8988T (cell line): Measurements from ENCODE around the gene FOXJ3.

ENCODE experiments used
- DNase-seq: peaks from one replicate; pipeline ENCODE4 v3.0.0; 2011

Gene FOXJ3

DNA sequence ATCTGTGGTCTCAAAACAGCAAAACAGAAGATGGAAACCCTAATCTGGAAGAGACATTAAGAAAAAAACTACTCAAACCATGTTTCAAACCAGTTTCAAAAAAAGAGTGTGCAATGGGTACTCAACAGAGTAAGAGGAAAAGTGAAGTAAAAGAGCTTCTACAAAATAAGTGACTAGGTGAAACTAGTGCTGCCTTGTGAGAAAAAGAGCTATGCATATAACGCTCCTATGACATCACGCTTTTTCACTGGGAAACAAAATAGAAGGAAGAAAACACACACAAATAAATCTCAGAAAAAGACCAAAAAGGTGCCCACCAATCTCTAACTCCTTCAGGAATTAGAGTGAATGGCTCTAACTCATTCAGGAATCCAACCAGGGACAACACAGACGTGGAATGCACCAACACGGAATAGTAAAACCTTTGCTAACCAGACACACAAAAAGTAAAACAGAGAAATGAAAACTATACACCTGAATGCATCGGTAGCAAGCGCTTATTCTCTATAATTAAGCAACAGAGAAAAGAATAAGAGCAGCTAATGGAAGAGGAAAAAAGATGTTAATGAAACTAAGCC lies 1.3 kb downstream of the FOXJ3 start:
- no peak for DNase-seq

GRCh38 chr1:42332877-42333276 lies 2.2 kb downstream of the FOXJ3 start:
- DNase-seq: no peak

DNA sequence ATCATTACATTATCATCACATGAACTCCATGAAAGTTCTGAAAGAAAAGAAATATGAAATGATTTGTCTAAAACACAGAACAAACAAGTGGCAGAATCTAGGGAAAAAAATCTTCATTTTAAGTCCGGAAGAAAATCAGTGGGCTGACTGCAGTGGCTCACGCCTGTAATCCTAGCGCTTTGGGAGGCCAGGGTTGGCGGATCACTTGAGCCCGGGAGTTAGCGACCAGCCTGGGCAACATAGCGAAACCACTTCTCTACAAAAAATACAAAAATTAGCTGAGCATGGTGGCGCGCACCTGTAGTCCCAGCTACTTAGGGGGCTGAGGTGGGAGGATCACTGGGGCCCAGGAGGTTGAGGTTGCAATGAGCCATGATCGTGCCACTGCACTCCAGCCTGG lies 4.8 kb downstream of the FOXJ3 start:
- no peak for DNase-seq

DNA sequence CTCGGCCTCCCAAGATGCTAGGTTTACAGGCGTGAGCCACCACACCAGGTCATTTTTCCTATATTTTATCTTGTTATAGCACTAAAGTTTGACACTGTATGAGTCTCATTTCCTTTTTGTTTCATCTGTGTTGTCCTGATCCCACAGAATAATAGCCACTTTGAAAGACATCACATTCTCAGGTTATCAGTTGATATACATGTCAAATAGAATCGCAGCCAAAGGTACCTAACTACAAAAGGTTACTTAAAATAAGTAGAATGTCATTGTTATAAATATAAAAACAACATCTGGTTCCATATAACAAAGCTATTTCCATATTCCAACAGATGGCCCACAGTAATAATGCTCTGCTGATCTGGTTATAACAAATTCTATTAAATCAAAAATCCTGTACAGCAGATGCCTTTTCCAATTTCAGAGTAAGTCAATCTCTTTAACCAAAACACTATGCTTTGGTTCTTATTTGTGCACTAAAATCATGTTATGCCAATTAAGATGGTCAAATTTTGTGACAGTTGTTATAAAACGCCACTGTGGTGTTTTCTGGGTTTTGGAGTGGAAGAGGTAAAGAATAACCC lies 6.0 kb downstream of the FOXJ3 start:
- DNase-seq: no peak

GRCh38 chr1:42328047-42328625 lies 6.9 kb downstream of the FOXJ3 start:
- DNase-seq: no peak

GRCh38 chr1:42325014-42325402 lies 10.0 kb downstream of the FOXJ3 start:
- DNase-seq: no peak

DNA sequence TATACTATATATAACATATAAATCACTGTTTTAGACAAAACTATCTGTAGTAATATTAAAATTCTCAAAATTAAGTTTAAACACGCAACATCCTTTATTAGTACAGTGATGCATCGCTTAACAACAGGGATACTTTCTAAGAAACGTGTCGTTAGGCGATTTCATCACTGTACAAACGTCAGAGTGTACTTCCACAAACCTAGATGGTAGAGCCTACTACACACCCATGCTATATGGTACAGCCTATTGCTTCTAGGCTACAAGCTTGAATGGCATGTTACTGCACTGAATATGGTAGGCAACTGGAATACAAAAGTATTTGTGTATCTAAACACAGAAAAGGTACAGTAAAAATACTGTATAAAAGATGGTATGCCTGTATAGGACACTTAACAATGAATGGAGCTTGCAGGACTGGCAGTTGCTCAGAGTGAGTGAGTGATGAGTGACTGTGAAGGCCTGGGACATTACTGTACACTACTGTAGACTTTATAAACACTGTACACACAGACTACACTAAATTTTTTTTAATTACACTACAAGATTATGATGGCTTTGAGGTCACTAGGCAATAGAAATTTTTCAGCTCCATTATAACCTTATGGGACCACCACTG lies 10.5 kb downstream of the FOXJ3 start:
- DNase-seq: no peak

- DNase-seq: no peak
Measured at GRCh38 chr1:42323551-42323950, 11.5 kb downstream of the FOXJ3 start.

DNA sequence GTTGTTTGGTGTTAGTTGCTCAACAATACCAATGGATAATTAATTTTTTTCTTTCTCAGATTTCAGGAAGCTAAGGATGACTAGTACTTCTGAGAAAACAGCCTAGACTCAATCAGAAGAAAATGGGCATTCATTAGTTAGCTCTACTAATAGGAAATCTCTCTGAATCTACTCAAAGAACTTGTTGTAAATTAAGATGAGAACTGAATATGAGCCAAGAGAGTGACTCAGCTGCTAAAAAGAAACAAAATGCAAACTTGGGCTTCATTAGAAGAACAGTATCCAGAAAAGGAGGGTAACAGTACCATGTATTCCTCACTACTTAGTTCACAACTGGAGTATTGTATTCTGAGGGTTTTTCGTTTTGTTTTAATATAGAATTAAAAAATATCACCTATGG lies 12.5 kb downstream of the FOXJ3 start:
- no peak for DNase-seq

GRCh38 chr1:42321731-42322130 lies 13.3 kb downstream of the FOXJ3 start:
- no peak for DNase-seq

- DNase-seq: no peak
Measured at GRCh38 chr1:42320708-42321107, 14.3 kb downstream of the FOXJ3 start.

DNA sequence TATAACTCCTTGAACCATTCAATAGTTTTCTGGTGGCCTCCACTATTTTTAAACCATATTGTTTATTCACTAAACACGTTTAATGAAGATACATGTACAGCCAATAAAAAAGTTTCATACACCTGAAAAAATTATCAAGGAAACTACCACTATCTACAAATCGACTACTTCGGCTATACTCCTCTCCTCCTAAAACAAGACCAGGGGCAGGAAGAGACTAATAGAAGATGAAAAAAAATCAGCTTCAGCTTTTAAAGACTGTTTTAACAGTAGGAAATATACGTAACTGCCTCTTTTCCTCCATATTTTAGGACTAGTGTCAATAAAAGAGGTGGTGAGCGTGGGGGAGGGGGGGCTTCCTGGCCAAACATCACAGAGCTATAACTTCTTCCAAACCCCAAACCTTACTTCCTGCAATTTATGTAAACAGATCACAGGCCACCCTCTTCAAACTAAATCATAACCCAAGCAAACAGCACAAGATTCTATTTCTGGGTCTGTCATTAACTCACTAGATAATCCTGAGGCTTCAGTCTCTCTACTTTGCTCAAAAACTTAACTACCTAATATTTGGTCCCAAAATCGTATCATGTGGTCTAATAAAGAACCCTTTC lies 15.1 kb downstream of the FOXJ3 start:
- no peak for DNase-seq

DNA sequence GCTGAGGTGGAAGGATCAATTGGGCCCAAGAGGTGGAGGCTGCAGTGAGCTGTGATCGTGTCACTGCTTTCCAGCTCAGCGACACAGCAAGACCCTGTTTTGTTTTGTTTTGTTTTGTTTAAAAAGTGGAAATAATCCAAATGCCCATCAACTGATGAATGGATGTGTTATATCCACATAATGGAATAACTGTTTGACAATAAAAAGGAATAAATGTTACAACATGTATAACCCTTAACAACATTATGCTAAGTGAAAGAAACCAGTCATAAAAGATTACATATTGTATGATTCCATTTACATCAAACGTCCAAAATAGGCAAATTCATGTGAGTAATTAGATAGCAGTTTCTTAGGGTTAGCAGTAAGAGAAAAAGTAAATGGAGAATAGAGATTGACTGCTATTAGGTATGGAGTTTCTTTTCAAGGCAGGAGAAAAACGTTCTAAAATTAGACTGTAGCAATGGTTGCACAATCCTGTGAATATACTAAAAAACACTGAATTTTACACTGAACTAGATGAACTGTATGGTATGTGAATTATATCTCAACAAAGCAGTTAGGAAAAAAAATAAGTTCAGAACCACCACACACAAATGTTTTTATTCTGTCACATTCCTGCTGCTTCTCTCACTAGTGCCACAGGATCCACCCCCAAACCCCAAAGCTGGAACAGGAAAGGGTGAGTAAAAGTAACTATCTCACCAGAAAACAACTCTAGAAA lies 15.7 kb downstream of the FOXJ3 start:
- no peak for DNase-seq

- no peak for DNase-seq
Measured at GRCh38 chr1:42318601-42319000, 16.4 kb downstream of the FOXJ3 start.

DNA sequence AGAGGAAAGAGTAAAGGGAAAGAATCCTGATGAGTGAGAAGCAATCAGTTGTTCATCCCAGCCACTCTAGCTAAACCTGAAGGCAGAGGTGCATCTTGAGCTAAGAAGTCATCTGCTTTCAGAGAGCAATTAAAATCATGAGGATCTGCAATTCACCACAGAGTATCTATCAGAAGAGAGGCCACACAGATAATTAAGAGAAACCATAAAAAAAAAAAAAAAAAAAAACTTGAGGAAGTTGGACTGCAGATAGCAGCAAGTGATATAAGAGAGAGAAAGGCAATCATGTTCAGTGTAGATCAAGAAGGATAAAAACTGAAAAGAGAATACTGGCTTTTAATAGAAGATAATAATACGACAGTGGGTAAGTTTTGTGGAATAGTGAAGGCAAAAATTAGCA lies 17.7 kb downstream of the FOXJ3 start:
- no peak for DNase-seq

- no peak for DNase-seq
Measured at GRCh38 chr1:42316292-42316691, 18.7 kb downstream of the FOXJ3 start.

GRCh38 chr1:42315500-42315899 lies 19.5 kb downstream of the FOXJ3 start:
- DNase-seq: no peak

- DNase-seq: no peak
Measured at GRCh38 chr1:42313970-42314369, 21.1 kb downstream of the FOXJ3 start.

- no peak for DNase-seq
Measured at GRCh38 chr1:42312576-42313212, 22.3 kb downstream of the FOXJ3 start.

- no peak for DNase-seq
Measured at GRCh38 chr1:42311897-42312296, 23.1 kb downstream of the FOXJ3 start.

DNA sequence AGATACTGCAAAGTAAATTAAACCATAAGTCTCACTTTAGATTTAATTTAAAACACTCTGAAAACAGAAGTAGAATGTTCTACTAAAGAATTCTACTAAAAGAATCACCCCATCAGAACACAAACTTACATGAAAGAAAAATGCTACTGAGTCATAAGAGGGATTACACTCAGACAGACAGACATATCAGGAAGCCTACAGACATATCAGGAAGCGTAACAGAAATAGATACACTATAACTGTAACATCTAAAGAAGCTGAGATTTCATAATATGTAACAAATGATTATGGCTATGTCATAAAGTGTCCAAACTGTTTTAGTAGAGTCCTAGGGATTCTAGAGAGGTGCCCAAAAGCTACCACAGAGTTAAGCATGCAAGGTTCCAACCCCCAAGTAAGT lies 23.9 kb downstream of the FOXJ3 start:
- no peak for DNase-seq

- no peak for DNase-seq
Measured at GRCh38 chr1:42306977-42307376, 28.1 kb downstream of the FOXJ3 start.

GRCh38 chr1:42305639-42306038 lies 29.4 kb downstream of the FOXJ3 start:
- no peak for DNase-seq
